ENCODE data around the gene PRF1. TPM values are rescaled to one million over a fixed set of nuclear protein-coding genes. Genes with fewer than 3 reads are reported as not detected.

PRF1 gene
- total RNA-seq, 2 experiments from 2014 or later = 99.9 to 116 TPM

DNA sequence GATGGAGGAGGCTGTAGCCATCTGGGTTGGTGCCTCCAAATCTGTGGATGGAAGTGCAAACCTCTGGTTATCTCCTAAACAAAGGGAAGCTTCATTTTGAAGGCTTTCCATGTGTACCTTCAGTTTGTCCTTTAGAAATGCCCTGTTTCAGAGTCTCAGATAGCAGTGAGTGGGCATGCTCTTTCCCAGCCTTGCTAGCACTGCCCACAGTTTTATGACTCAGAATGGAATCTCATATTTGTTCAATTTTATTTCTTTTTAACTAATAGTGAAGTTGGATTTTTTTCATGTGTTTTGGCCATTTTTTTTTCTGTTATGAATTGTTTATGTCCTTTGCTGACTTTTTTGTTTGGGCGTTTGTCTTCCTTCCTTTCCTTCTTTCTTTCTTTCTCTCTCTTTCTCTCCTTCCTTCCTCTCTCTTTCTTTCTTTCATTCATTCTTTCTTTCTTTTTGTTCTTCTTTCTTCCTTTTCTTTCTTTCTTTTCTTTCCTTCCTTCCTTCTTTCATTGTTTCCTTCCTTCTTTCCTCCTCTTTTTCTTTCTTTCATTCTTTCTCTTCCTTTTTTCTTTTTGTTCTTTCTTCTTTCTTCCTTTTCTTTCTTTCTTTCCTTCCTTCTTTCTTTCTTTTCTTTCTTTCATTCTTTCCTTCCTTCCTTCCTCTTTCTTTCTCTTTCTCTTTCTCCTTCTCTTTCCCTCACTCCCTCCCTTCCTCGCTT, 25.6 kb downstream of the PRF1 start:
- H3K4me3 Mint-ChIP-seq = peak overlapping the region; percentile 32
- no peaks in the 10 kb centered on the region for H3K27me3 Mint-ChIP-seq
- H3K9me3 Mint-ChIP-seq = peaks cover 3% of the 10 kb centered on the region
- peak overlapping the region; percentile 78 for H3K27ac Mint-ChIP-seq
- peaks cover 4% of the 10 kb centered on the region for H3K36me3 Mint-ChIP-seq (ENCODE audit: low read depth)
- POLR2A ChIA-PET = no interaction called here
- H3K4me1 Mint-ChIP-seq = peaks cover 56% of the 10 kb centered on the region
- CTCF ChIA-PET = interaction anchor here (0.8 to 1.8 kb wide), 3 partner anchors 10 to 15 kb away, joined by 3 to 9 read pairs (median 4); no protein-coding TSS in a partner anchor
- DNase-seq = no peak

DNA sequence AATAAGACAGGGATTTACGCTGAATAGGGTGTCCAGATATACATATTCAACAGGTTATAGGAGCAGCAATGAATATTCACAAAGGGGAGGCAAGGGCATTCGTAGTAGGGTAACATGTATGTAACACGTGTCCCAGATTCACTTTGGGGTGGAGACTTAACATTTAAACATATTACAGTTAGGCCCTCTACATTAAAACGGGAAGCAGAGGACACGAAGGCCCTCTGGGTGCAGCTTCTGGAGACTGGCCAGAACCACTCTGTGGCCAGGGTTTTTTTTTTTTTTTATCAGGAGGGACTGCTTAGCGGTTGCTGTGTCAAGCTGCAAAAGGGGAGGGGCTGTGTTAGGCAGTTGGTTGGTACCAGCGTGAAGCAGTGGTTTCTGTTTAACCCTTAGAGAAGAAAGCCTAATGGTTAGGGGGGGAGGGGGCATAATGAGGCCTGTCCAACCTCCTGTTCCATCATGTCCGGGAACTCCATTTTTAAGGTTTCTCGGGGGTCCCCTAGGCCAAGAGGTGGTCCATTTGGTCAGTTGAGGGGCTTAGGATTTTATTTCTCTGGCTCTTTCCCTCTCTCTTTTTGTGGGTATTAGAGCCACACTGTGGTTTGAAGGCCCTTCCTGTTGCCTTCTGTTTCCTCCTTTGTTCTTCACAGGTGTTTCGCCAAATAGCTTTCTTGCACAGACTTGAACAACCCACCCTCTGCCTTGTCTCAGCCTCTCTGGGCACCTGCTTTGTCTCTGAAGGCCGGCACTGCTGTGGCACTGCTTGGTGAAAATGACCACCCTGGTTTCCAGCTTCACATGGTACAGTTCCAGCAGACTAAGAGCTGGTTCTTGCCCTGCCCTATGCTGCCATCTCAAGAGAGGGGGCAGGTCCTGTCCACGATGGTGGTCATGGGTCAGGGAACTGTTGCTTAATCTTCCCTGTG, 26.4 kb downstream of the PRF1 start:
- H3K27me3 Mint-ChIP-seq = no peaks in the 10 kb centered on the region
- peaks cover 4% of the 10 kb centered on the region for H3K36me3 Mint-ChIP-seq (ENCODE audit: low read depth)
- H3K4me3 Mint-ChIP-seq = peak overlapping the region; percentile 32
- CTCF ChIA-PET = interaction anchor here (0.7 to 1.8 kb wide), 8 partner anchors 9 to 215 kb away, joined by 3 to 9 read pairs (median 4); no protein-coding TSS in a partner anchor
- H3K4me1 Mint-ChIP-seq = peaks cover 54% of the 10 kb centered on the region
- POLR2A ChIA-PET = interaction anchor here (0.7 kb wide), 1 partner anchor 24 kb away, joined by 3 read pairs; no protein-coding TSS in a partner anchor
- peak overlapping the region; percentile 51 for H3K27ac Mint-ChIP-seq
- peaks cover 3% of the 10 kb centered on the region for H3K9me3 Mint-ChIP-seq
- DNase-seq = peak; percentile 38

- H3K36me3 Mint-ChIP-seq (ENCODE audit: low read depth) = peaks cover 4% of the 10 kb centered on the region
- H3K27ac Mint-ChIP-seq = no peak overlapping the region
- peaks cover 3% of the 10 kb centered on the region for H3K9me3 Mint-ChIP-seq
- CTCF ChIA-PET = interaction anchor here (0.6 to 1.8 kb wide), 7 partner anchors 9 to 216 kb away, joined by 3 to 9 read pairs (median 3); no protein-coding TSS in a partner anchor
- no peaks in the 10 kb centered on the region for H3K27me3 Mint-ChIP-seq
- DNase-seq = no peak
- peaks cover 54% of the 10 kb centered on the region for H3K4me1 Mint-ChIP-seq
- no peak overlapping the region for H3K4me3 Mint-ChIP-seq
- POLR2A ChIA-PET = no interaction called here
Observed at GRCh38 chr10:70575486-70575873, 27.1 kb downstream of the PRF1 start.

DNA sequence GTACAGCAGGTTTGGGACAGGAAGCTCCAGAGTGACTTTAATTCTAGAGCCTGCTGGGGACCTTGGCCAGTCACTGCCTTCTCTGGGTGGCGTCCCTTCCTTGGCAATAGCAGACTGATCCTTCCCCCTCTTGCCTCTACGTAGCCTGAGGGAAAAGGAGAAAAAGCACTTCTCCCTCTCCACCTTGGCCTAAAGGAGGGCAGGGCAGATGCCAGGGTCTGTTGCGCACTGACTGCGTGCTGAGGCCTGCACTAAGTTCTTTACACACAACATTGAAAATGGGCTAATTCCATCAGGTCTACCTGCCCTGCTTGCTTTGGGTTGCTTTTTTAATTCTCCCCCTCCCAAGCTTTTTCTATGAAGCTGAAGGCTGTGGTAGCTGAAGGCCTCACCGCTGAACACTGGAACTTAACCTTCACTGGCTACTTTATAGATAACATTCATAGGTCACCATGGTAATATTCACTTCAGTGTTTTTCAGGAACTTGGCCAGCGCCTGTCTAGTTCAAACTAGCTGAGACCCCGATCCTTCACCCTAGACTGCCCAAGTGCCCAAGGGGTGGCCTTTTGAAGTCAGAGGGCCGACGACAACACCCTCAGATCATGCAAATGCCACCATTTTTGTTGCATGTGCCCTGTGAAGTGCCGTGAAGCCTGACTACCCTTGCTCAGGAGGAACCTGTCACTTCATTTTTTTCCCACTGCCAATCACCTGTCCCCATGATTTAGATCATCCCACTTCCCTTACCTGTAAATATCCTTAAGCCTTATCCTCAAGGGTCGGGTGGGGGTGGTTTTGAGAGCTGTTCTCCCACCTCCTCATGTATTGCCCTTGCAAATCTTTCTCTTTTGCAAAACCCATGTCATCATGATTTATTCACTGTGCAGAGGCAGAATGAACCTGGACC, 28.7 kb downstream of the PRF1 start:
- H3K27ac Mint-ChIP-seq = peak overlapping the region; percentile 55
- peaks cover 49% of the 10 kb centered on the region for H3K4me1 Mint-ChIP-seq
- H3K27me3 Mint-ChIP-seq = no peaks in the 10 kb centered on the region
- CTCF ChIA-PET = interaction anchor here (0.6 to 0.9 kb wide), 2 partner anchors 12 to 20 kb away, joined by 3 read pairs; no protein-coding TSS in a partner anchor
- DNase-seq = no peak
- POLR2A ChIA-PET = no interaction called here
- H3K9me3 Mint-ChIP-seq = no peaks in the 10 kb centered on the region
- no peak overlapping the region for H3K4me3 Mint-ChIP-seq
- no peaks in the 10 kb centered on the region for H3K36me3 Mint-ChIP-seq (ENCODE audit: low read depth)

DNA sequence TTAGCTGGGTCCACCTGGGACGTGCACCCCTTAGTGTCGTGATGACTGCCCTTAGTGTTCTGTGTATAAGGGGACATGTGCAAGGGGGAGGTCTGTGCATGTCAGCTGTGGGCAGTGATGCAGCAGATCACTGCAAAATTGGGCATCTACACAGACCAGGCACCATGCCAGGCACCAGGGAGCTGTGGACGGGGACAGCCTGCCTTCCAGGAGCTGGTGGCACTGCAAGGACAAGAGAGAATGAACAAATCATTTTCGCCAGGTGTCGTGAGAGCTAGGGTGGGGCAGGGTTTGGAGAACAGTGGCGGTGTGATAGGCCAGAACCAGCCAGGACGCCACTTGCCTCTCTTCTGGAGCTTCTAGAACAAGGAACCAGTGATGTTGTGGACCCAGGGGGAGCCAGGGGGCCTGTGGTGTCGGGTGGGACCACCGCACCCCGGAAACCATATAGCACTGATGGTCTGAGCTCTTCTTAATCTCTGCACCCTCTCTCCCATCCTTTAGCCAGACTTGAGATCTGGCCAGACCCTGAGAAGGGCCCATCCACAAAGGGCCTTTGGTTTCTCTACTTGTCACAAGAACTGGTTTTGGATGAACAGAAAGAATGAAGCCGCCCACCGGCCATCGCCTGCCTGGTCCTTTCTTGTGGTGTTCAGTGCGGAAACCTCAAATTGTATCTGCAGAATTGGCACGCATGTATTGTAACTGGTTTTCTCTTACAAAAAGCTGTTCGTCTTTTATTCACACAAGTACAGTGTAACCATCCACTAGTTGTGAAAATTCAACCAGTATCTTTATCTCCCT, 30.7 kb downstream of the PRF1 start:
- Mint-ChIP-seq H3K27ac (no peak overlapping the region), H3K9me3 (no peaks in the 10 kb centered on the region), H3K4me1 (peaks cover 28% of the 10 kb centered on the region), H3K36me3 (ENCODE audit: low read depth) (no peaks in the 10 kb centered on the region), H3K4me3 (no peak overlapping the region), H3K27me3 (peaks cover 2% of the 10 kb centered on the region)
- CTCF ChIA-PET = interaction anchor here (0.8 kb wide), 1 partner anchor 10 kb away, joined by 3 read pairs; no protein-coding TSS in a partner anchor
- DNase-seq = no peak
- POLR2A ChIA-PET = no interaction called here

GRCh38 chr10:70571236-70571635, 31.3 kb downstream of the PRF1 start:
- Mint-ChIP-seq H3K36me3 (ENCODE audit: low read depth) (no peaks in the 10 kb centered on the region), H3K27me3 (peaks cover 2% of the 10 kb centered on the region), H3K27ac (peak overlapping the region; percentile 55), H3K4me3 (no peak overlapping the region), H3K4me1 (peaks cover 22% of the 10 kb centered on the region), H3K9me3 (no peaks in the 10 kb centered on the region)
- POLR2A ChIA-PET = no interaction called here
- no peak for DNase-seq
- CTCF ChIA-PET = no interaction called here

DNA sequence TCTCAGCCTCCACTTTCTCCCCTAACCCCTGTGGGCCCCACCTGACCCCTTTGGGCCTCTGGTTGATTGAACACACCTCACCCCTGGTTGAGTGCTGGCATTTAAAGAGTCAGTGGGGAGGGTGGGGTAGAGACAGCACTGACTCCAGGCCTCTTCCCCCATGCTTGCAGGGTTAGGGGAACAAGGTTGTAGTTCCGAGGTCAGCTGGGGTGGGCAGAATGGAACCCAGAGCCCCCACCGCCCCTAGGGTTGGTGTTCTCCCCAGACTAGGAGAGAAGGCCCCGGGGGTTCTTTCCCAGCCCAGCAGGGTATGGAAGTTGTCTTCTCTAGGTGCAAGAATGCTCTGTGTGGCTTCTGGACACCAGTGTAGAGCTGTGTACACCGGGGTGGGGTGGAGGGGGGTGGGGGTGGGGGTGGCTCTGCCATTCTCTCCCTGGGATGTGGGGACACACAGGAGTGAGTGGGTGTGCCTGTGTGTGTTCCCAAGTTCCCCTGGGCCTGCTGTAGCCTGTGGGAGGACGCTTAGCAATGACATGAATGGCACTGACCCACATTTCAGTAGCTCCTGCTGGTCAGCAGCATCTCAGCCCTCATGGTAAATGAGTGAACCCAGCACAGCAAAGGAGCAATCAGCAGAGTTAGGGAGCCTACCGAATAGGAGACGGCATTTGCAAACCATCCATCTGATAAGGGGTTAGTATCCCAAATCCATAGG, 33.6 kb downstream of the PRF1 start:
- peaks cover 13% of the 10 kb centered on the region for H3K4me1 Mint-ChIP-seq
- H3K9me3 Mint-ChIP-seq = no peaks in the 10 kb centered on the region
- CTCF ChIA-PET = interaction anchor here (0.8 kb wide), 1 partner anchor 10 kb away, joined by 3 read pairs; no protein-coding TSS in a partner anchor

DNA sequence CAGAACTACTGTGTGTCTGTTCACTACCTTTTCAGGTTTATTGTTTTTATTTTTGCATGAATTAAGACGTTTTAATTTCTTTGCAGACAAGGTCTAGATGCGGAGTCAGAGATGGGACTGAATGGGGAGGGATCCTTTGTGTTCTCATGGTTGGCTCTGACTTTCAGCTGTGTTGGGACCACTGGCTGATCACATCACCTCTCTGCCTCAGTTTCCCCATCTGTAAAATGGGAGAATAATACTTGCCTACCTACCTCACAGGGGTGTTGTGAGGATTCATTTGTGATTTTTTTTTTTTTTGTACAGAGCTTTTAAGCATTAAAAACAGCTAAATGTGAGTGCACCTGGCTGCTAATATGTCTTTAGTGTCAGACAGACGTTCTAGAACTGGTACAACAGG, 34.4 kb downstream of the PRF1 start:
- DNase-seq = no peak
- no peak overlapping the region for H3K4me3 Mint-ChIP-seq
- H3K27me3 Mint-ChIP-seq = peaks cover 2% of the 10 kb centered on the region
- POLR2A ChIA-PET = no interaction called here
- CTCF ChIA-PET = interaction anchor here (0.8 to 2.0 kb wide), 2 partner anchors 8 to 9 kb away, joined by 3 to 9 read pairs; no protein-coding TSS in a partner anchor
- no peaks in the 10 kb centered on the region for H3K36me3 Mint-ChIP-seq (ENCODE audit: low read depth)
- H3K4me1 Mint-ChIP-seq = peaks cover 16% of the 10 kb centered on the region
- H3K9me3 Mint-ChIP-seq = no peaks in the 10 kb centered on the region
- H3K27ac Mint-ChIP-seq = no peak overlapping the region

More for the DNA sequence above, 33.6 kb downstream of the PRF1 start:
- Mint-ChIP-seq H3K36me3 (ENCODE audit: low read depth) (no peaks in the 10 kb centered on the region), H3K27me3 (peaks cover 2% of the 10 kb centered on the region), H3K27ac (no peak overlapping the region), H3K4me3 (no peak overlapping the region)
- POLR2A ChIA-PET = no interaction called here
- DNase-seq = no peak

- Mint-ChIP-seq H3K4me3 (no peak overlapping the region), H3K27ac (no peak overlapping the region), H3K36me3 (ENCODE audit: low read depth) (no peaks in the 10 kb centered on the region), H3K9me3 (no peaks in the 10 kb centered on the region), H3K4me1 (peaks cover 20% of the 10 kb centered on the region), H3K27me3 (peaks cover 2% of the 10 kb centered on the region)
- no peak for DNase-seq
- ChIA-PET CTCF (interaction anchor here (0.5 to 2.0 kb wide), 6 partner anchors 8 to 187 kb away, joined by 3 to 9 read pairs (median 4); no protein-coding TSS in a partner anchor), POLR2A (no interaction called here)
Observed at GRCh38 chr10:70567603-70568002, 34.9 kb downstream of the PRF1 start.

DNA sequence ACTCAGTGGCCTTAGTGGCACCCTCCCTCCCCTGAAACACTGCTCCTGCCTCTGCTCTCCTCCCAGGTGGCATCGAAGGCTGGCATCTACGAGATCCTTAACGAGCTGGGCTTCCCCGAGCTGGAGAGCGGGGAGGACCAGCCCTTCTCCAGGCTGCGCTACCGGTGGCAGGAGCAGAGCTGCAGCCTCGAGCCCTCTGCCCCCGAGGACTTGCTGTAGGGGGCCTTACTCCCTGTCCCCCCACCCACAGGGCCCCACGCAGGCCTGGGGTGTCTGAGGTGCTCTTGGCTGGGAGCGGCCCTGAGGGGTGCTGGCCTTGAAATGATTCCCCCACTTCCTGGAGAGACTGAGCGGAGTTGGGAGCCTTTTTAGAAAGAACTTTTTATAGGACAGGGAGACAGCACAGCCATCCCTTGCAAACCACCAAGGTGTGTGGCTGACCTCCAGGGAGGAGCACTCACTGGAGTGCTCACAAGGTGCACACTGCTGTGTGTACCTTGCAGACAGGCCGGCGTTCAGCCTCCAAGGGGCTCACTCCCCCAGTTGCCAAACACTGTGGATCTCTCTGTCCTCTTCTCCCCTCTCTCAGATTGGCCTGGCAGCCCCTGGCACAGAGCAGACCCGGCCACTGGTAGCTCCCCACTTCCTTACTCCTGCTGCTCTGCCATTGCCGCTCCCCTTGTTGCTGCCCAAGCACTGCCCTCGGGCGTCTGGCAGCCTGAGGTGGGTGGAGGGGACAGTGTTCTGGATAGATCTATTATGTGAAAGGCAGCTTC, 35.8 kb downstream of the PRF1 start:
- H3K27ac Mint-ChIP-seq = no peak overlapping the region
- no peaks in the 10 kb centered on the region for H3K36me3 Mint-ChIP-seq (ENCODE audit: low read depth)
- no peaks in the 10 kb centered on the region for H3K9me3 Mint-ChIP-seq
- H3K4me1 Mint-ChIP-seq = peaks cover 25% of the 10 kb centered on the region
- ChIA-PET CTCF (interaction anchor here (0.6 to 2.0 kb wide), 6 partner anchors 9 to 187 kb away, joined by 3 to 9 read pairs (median 4); no protein-coding TSS in a partner anchor), POLR2A (no interaction called here)
- H3K4me3 Mint-ChIP-seq = no peak overlapping the region
- H3K27me3 Mint-ChIP-seq = peaks cover 2% of the 10 kb centered on the region
- no peak for DNase-seq

Data from activated CD4-positive, alpha-beta T cell treated with anti-CD3 and anti-CD28 coated beads, Interleukin-2, amount 10 ng/mL, durations not matched to agents 7 days and 5 days (primary cell).